ENCODE results near the gene ACSS1. TPM values are rescaled to one million over a fixed set of nuclear protein-coding genes. Genes with fewer than 3 reads are reported as not detected.

The ACSS1 gene
- total RNA-seq, 1 experiment from 2014 or later, result 12.8 TPM

GRCh38 chr20:25036331-25036936 is 21.5 kb downstream of the ACSS1 start:
- BruUV-seq (replicated peaks), result no TSS peak

GRCh38 chr20:25035921-25036320 is 22.0 kb downstream of the ACSS1 start:
- POLR2A ChIA-PET (ENCODE audit: unreplicated experiment), result no interaction called here
- Histone ChIP-seq H3K4me2 (no peak overlapping the region), H3K27me3 (ENCODE audit: insufficient read depth, low read depth) (no peaks in the 10 kb centered on the region), H3K4me1 (replicated peaks; ENCODE audit: insufficient read depth) (peaks cover 11% of the 10 kb centered on the region; the same call in 1 of the 2 replicates), H3K27ac (no peak overlapping the region), H3K4me3 (no peak overlapping the region), H2AFZ (no peak overlapping the region), H3K9me3 (ENCODE audit: insufficient read depth, low read depth) (no peaks in the 10 kb centered on the region), H4K20me1 (ENCODE audit: insufficient read depth) (no peaks in the 10 kb centered on the region), H3K36me3 (ENCODE audit: low read depth) (no peaks in the 10 kb centered on the region), H3K79me2 (ENCODE audit: low read depth) (no peaks in the 10 kb centered on the region), H3K9me2 (ENCODE audit: insufficient read depth) (no peaks in the 10 kb centered on the region), H3F3A (ENCODE audit: insufficient read depth, low read depth) (peaks cover 7% of the 10 kb centered on the region; the same call in 1 of the 2 replicates)
- CTCF ChIA-PET, result no interaction called here
- no TSS peak for BruUV-seq (replicated peaks)
- intact Hi-C loops (cut with micrococcal nuclease; ENCODE audit: unreplicated experiment), result no loop called here
- no peak for DNase-seq
- no peak for TF ChIP-seq EZH2 (IDR thresholded peaks at IDR 0.05; ENCODE audit: low read depth)
- TF ChIP-seq CTCF (conservative IDR thresholded peaks at IDR 0.05), result no peak

More at GRCh38 chr20:25036331-25036936, 21.5 kb downstream of the ACSS1 start:
- H3K4me2 ChIP-seq, result no peak overlapping the region
- intact Hi-C loops (cut with micrococcal nuclease; ENCODE audit: unreplicated experiment), result no loop called here
- POLR2A ChIA-PET (ENCODE audit: unreplicated experiment), result interaction anchor here (0.7 kb wide), 1 partner anchor 348 kb away, joined by 5 read pairs; no protein-coding TSS in a partner anchor
- peaks cover 11% of the 10 kb centered on the region; the same call in 1 of the 2 replicates for H3K4me1 ChIP-seq (replicated peaks; ENCODE audit: insufficient read depth)
- no peak overlapping the region for H2AFZ ChIP-seq
- no peaks in the 10 kb centered on the region for H4K20me1 ChIP-seq (ENCODE audit: insufficient read depth)
- H3K36me3 ChIP-seq (ENCODE audit: low read depth), result no peaks in the 10 kb centered on the region
- H3K4me3 ChIP-seq, result no peak overlapping the region
- no peaks in the 10 kb centered on the region for H3K9me2 ChIP-seq (ENCODE audit: insufficient read depth)
- H3F3A ChIP-seq (ENCODE audit: insufficient read depth, low read depth), result peaks cover 7% of the 10 kb centered on the region; the same call in 1 of the 2 replicates
- H3K79me2 ChIP-seq (ENCODE audit: low read depth), result no peaks in the 10 kb centered on the region
- TF ChIP-seq EZH2 (IDR thresholded peaks at IDR 0.05; ENCODE audit: low read depth), result no peak
- no peak for TF ChIP-seq CTCF (conservative IDR thresholded peaks at IDR 0.05)
- no peak for DNase-seq
- no peak overlapping the region for H3K27ac ChIP-seq
- H3K9me3 ChIP-seq (ENCODE audit: insufficient read depth, low read depth), result no peaks in the 10 kb centered on the region
- H3K27me3 ChIP-seq (ENCODE audit: insufficient read depth, low read depth), result no peaks in the 10 kb centered on the region
- CTCF ChIA-PET, result no interaction called here

GRCh38 chr20:25033924-25034300 is 24.0 kb downstream of the ACSS1 start:
- Histone ChIP-seq H4K20me1 (ENCODE audit: insufficient read depth) (no peaks in the 10 kb centered on the region), H3K9me2 (ENCODE audit: insufficient read depth) (no peaks in the 10 kb centered on the region), H3K4me3 (no peak overlapping the region), H3K4me2 (no peak overlapping the region), H3K4me1 (replicated peaks; ENCODE audit: insufficient read depth) (no peaks in the 10 kb centered on the region), H3F3A (ENCODE audit: insufficient read depth, low read depth) (no peaks in the 10 kb centered on the region), H3K79me2 (ENCODE audit: low read depth) (no peaks in the 10 kb centered on the region), H3K36me3 (ENCODE audit: low read depth) (no peaks in the 10 kb centered on the region), H2AFZ (no peak overlapping the region), H3K27me3 (ENCODE audit: insufficient read depth, low read depth) (no peaks in the 10 kb centered on the region), H3K27ac (no peak overlapping the region), H3K9me3 (ENCODE audit: insufficient read depth, low read depth) (no peaks in the 10 kb centered on the region)
- DNase-seq, result no peak
- ChIA-PET POLR2A (ENCODE audit: unreplicated experiment) (interaction anchor here (0.5 to 0.6 kb wide), 2 partner anchors 44 to 199 kb away, joined by 3 read pairs; no protein-coding TSS in a partner anchor), CTCF (no interaction called here)
- BruUV-seq (replicated peaks), result no TSS peak
- TF ChIP-seq EZH2 (IDR thresholded peaks at IDR 0.05; ENCODE audit: low read depth) (no peak), CTCF (conservative IDR thresholded peaks at IDR 0.05) (no peak)
- intact Hi-C loops (cut with micrococcal nuclease; ENCODE audit: unreplicated experiment), result no loop called here
